Stimulated activated CD4-positive, alpha-beta T cell treated with anti-CD3 and anti-CD28 coated beads, Interleukin-4, amount 100 ng/mL, for 24 hours (primary cell): ENCODE data around the gene KHK.
"Not testable (repeated sequence)": the region's sequence is repeated elsewhere in the genome, so short reads cannot be mapped to it uniquely, and the experiment has no call there.

Source experiments
- DNase-seq: peaks from one replicate; pipeline ENCODE4 v3.0.0-alpha.2; 2020

Gene KHK

DNA sequence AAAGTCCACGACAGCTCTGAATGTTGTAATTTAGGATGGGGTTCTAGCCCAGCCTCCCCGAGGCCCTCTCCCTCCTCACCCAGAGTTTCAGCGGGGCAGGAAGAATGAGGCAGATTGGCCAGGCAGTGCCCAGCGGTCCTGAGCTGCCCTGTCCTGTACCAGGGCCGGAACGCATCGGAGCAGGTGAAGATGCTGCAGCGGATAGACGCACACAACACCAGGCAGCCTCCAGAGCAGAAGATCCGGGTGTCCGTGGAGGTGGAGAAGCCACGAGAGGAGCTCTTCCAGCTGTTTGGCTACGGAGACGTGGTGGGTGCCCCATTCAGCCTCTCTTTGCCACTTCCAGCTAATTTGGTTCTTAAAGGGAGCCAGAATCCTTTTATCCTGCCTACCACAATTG, 10.8 kb downstream of the KHK start:
- DNase-seq = no peak

DNA sequence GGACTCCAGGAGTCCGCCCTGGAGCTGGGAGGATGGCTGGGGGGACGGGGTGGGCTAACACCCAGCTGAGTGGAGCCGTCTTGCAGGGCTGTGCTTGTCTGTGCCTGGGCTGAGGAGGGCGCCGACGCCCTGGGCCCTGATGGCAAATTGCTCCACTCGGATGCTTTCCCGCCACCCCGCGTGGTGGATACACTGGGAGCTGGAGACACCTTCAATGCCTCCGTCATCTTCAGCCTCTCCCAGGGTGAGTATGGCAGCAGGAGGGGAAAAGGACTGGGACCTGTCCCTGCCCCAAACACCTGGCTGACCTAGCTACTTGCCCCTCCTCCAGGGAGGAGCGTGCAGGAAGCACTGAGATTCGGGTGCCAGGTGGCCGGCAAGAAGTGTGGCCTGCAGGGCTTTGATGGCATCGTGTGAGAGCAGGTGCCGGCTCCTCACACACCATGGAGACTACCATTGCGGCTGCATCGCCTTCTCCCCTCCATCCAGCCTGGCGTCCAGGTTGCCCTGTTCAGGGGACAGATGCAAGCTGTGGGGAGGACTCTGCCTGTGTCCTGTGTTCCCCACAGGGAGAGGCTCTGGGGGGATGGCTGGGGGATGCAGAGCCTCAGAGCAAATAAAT, 12.9 kb downstream of the KHK start:
- DNase-seq = no peak

DNA sequence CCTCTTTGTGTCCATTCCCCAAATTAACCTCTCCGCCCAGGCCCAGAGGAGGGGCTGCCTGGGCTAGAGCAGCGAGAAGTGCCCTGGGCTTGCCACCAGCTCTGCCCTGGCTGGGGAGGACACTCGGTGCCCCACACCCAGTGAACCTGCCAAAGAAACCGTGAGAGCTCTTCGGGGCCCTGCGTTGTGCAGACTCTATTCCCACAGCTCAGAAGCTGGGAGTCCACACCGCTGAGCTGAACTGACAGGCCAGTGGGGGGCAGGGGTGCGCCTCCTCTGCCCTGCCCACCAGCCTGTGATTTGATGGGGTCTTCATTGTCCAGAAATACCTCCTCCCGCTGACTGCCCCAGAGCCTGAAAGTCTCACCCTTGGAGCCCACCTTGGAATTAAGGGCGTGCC, 13.5 kb downstream of the KHK start:
- no peak for DNase-seq

DNA sequence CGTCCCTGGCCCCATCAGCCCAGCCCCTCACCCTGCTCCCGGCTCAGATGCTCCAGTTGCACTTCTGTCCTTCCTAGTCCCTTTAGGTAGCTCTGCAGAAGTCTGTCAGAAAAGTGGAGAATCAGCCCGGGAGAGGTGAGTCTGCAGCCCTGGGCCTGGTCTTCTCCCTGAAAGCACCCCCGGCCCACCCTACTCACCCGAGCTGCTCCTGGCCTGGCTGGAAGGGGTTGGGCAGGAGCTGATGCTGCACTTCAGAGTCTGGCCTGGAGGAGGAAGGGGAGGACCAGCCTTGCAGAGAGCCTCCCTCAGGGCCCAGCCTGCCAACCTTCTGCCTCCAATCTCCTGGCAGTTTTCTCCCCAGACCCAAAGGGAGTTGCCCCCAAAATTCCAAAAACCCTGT, 15.8 kb downstream of the KHK start:
- no peak for DNase-seq

DNA sequence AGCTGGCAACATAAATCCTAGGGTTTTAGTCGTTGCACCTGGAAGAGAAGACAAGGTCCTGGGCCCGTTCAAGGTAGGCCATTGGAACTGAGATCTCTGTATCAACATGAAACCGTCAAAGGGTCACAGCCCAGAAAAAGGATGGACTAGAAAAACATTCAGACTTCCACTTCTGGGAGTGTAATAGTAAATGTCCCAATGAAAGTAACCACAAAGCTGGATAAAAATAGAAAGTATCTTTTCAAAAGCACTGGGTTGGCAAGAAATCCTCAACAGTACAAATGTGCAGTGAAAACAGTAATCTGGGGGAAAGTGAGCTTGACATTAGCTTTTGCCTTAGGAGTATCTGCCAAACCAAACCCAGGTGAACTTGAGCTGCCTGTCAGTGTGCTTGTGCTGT, 19.4 kb downstream of the KHK start:
- DNase-seq = no peak

DNA sequence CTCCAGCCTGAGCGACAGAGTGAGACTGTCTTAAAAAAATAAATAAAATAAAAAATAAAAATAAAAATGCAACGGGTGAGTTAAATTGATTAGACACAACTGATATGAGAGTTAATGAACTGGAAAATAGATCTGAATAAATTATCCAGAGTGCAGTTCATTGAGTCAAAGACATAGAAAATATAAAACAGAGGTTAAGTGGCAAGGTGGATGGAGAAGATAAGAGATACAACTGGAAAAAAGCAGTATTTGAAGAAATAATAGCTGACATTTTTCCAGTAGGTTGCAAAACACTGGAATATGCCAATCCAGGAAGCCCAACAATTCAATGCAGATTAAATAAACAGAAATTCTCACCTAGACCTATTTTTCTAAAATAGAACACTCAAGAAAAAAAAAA, 21.6 kb downstream of the KHK start:
- no peak for DNase-seq

DNA sequence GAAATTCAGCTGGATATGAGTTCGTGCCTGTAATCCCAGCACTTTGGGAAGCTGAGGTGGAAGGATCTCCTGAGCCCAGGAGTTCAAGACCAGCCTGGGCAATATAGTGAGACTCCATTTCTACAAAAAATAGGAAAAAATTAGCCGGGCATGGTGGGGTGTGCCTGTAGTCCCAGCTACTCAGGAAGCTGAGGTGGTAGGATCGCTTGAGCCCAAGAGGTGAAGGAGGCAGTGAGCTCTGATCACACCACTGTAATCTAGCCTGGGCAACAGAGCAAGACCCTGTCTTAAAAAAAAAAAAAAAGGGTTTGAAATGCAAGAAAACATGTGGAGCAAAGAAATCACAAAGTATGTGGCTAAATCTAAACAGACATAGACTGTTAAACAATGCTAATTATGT, 22.5 kb downstream of the KHK start:
- DNase-seq = no peak

DNA sequence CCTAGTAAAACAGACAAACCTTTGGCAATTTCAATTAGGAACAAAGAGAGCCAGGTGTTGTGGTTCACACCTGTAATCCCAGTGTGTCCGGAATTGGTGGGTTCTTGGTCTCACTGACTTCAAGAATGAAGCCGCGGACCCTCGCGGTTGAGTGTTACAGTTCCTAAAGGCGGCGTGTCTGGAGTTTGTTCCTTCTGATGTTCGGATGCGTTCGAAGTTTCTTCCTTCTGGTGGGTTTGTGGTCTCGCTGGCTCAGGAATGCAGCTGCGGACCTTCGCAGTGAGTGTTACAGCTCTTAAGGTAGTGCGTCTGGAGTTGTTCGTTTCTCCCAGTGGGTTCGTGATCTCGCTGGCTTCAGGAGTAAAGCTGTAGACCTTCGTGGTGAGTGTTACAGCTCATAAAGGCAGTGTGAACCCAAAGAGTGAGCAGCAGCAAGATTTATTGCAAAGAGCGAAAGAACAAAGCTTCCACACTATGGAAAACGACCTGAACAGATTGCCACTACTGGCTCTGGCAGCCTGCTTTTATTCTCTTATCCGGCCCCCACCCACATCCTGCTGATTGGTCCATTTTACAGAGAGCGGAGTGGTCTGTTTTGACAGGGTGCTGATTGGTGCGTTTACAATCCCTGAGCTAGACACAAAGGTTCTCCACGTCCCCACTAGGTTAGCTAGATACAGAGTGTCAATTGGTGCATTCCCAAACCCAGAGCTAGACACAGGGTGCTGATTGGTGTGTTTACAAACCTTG, 24.2 kb downstream of the KHK start:
- DNase-seq = not testable (repeated sequence)

DNA sequence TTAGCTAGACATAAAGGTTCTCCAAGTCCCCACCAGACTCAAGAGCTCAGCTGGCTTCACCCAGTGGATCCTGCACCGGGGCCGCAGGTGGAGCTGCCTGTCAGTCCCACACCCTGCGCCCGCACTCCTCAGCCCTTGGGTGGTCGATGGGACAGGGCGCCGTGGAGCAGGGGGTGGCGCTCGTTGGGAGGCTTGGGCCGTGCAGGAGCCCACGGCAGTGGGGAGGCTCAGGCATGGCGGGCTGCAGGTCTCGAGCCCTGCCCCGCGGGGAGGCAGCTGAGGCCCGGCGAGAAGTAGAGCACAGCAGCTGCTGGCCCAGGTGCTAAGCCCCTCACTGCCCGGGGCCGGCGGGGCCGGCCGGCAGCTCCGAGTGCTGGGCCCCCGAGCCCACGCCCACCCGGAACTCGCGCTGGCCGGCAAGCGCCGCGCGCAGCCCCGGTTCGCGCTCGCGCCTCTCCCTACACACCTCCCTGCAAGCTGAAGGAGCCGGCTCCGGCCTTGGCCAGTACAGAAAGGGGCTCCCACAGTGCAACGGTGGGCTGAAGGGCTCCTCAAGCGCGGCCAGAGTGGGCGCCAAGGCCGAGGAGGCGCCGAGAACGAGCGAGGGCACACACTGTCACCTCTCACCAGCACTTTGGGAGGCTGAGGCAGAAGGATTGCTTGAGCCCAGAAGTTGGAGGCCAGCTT, 25.0 kb downstream of the KHK start:
- DNase-seq = not testable (repeated sequence)

DNA sequence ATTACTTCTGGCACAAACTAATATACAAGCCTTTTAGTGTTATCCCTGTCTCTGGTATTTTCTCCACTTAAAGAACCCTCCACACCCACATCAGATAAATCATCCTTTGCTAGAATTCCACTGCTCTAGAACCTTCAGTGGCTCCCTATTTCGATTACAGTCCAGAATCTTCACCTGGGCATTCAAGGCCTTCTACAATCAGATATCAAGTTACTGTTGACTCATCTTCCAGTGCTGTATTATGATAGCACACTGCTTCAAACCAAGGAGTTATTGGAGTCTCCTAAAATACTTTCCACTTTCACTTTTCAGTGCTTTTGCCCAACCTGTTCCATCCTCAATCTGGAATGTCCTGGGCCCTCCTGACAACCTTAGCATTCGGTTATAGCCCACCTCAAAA, 28.9 kb downstream of the KHK start:
- DNase-seq = no peak

DNA sequence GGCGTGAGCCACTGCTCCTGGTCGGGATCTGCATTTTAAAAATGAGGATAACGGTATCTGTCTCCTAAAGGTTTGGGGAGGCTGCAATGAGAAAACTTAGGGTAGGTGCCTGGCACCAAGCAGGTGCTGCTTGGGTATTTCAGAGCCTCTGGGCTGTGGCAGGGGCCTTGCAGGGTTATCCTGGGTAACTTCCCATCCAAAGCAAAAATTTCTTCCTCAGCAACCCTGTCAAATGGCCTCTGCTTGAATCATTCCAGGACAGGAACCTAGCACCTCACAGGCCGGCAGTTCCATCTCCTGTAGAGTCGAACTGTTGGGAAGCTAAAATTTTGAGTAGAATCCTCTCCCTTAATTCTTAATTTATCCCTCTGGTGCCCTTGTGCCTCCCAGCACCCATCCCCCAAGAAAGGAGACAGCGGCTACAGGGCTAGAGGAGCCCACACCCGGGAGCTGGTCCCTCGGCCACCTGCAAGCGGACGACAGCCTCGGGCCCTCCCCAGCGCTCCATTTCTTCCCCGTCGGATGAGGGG, 31.5 kb downstream of the KHK start:
- DNase-seq = no peak

DNA sequence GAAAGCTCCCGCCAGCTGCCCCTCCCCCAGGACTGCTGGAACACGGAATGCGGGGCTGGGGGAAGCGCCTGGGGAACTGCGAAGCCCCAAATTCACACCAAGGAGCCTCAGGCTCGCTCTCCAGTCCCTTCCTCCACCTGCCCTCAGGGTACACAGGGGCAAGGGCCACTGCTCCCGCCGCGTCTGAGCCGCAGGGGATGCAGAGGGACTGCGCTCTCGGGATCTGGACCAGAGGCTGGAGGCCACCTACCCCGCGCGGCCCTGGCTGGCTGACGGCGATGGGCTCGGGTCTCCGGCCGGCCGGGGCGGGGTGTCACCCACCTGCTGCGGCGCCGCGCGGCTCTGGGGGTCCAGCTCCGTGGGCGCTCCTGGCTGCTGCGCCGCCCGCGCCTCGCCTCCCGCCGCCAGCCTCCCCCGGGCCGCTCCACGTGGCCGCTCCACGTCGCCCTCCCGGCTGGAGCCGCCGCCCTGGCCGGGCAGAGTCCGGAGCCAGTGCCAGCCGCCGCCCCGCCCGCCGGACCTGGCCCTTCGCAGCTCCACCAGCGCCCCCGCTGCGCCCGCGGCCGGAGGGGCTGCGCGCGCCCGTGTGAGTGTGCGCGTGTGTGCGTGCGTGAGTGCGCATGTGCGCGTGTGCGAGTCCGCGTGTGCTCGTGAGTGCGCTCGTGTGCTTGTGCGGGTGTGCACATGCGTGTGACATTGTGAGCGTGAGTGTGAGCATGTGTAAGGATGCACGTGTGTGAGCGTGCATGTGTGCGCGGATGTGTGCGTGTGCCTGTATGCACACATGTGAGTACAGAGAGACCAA, 32.2 kb downstream of the KHK start, which contains the start of gene CGREF1:
TSS of gene CGREF1 (minus strand) at position 604 of the 805 bp plus-strand sequence. CDS start 14,762 bp downstream, outside the sequence.
- DNase-seq = no peak

DNA sequence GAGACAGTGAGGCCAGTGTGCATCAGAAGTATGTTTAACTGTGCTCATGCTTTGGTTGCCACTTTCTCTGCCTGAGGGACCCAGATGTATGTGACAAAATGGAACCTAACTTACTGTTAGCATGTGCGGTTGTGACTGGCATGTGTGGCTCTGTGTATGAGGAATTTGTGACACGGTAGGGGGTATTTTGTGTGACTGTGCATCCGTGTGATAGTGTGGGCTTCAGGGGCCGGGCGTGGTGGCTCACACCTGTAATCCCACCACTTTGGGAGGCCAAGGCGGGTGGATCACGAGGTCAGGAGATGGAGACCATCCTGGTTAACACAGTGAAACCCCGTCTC, 32.7 kb downstream of the KHK start:
- not testable (repeated sequence) for DNase-seq

DNA sequence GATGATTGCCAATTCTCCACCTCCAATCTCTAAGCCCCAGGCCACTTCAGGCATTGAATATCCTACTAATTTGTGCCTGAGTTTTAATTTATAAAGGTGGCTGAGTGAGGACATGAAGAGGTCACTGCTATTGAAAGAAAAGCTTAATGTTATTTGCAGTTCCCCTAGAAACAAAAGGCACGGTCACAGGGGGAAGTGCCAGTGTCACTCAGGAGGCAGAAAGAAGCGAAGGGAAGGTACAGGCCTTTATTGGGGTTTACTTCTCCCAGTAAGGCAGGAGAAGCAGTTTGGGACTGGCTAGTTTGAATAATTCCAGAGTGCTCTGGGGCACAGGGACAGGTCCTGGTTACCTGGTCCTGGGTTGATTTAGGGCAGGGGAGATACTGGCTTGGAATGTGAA, 35.3 kb downstream of the KHK start:
- DNase-seq = no peak

DNA sequence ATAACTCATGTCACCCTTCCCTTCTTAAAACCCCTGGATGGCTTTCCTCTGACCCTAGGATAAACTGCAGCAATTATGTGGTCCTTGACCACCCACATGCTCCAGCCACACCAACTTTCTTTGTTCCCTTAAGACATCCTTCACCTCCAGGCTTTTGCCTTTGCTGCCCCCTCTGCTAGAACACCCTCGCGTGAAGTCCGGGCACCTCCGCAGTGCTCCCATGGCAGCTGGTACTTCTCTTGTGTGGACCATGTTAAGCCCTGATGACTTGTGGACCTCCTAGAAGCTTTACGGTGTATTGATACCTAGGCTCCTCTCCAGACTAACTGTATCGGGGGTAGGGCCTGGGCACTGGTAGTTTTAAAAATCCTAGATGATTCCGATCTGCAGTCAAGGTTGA, 36.2 kb downstream of the KHK start:
- no peak for DNase-seq

DNA sequence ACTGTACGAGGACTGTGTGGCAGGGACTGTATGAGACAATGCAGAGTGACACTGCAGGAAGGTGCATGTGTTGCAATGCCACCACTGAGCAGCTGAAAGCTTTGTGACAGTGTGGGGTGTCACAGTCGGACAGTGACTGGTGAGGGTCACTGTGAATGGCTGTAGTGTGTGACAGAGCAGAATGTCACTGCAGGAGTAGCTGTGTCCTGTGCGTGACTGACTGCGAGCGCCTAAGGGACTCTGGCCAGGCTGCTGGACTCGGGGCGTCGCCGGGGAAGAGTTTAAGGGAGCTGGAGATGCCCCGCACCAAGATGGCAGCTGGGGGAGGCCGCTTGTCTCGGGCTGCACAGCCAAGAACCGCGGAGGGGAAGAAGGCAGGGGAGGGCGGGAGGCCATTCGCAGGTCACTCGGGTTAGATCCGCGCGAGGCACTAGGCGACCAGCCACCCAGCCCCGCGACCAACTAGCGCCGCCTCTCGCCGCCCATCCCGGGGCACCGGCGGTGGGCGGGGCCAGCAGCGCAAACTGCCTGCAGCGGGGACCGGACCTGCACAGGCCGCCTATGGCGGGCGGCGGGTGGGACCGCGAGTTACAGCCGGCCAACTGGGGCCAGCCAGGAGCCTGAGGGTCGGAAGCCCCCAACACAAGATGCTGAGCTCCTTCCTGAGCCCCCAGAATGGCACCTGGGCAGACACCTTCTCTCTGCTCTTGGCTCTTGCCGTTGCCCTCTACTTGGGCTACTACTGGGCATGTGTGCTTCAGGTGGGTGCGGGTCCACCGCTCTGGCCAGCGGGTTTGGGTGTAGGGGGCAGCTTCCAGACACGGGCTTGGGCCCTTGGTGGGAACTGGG, 37.0 kb downstream of the KHK start, which contains the start of gene ABHD1:
TSS of gene ABHD1 (plus strand) at position 514 of the 849 bp plus-strand sequence. CDS start at position 648, 134 bp downstream.
- DNase-seq = peak; percentile 61

DNA sequence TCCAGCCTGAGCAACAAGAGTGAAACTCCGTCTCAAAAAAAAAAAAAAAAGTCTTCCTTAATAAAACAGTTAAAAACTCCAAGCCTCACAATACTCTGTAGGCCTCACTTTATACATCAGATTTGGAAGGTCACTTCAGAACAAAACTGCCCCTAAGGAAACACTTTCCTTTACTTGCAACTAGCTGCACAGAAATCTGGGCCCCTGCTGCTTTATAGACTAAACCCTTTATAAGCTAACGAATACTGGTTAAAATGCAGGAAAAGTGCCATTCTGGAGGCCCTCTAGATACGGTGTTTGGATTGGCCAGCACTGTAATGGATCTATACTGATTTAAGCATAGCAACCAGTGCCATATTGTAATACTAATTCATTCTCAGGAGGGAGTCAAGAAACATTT, 38.5 kb downstream of the KHK start:
- no peak for DNase-seq

DNA sequence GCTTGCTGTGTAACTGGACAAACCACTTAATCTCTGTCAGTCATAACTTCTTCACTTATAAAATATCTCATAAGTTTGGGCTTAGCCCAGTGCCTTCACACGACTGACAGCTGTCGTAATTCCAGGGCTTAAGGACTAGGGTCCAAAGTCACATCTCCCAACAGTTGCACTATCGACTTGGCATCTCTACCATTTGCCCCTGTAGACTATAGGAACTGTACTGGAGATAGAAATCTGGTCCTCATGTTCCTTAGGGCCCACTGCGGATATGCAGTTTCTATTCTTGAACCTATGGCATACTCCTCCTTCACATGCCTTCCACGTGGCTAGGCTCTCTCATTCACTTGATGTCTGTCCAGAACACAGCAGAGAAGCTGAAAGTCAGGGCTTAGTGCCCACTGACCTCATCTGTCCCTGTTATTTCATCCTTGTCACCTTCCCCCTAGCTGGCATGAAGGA, 39.7 kb downstream of the KHK start:
- DNase-seq = no peak

DNA sequence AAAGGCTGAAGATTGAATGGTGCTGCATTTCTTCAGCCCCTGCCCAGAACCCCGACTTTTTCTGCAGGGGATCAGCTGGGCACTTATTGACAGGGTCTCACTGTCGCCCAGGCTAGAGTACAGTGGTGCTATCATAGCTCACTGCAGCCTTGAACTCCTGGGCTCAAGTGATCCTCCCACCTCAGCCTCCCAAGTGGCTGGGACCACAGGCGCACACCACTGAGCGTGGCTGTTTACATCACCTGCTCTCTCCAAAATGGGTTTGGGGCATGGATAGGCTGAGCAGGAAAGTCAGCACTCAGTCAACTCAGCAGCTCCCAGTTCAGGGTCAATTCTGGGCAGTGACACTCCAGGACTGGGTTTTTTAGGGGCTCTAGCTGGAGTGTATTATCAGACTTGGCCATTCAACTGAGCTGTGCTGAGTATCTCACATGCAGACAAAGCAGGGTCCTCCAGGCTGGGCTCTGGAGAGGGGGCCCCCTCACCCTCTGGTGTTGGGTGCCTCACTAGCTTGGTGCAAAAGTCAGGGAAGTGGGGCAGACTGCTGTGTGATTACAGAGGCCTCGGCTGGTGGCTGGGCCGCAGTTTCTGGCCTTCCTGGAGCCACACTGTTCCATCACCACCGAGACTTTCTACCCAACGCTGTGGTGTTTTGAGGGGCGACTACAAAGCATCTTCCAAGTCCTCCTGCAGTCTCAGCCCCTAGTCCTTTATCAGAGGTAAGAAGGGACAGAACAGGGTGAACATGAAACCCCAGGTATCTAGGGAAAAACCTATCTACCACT, 41.5 kb downstream of the KHK start:
- DNase-seq = no peak

DNA sequence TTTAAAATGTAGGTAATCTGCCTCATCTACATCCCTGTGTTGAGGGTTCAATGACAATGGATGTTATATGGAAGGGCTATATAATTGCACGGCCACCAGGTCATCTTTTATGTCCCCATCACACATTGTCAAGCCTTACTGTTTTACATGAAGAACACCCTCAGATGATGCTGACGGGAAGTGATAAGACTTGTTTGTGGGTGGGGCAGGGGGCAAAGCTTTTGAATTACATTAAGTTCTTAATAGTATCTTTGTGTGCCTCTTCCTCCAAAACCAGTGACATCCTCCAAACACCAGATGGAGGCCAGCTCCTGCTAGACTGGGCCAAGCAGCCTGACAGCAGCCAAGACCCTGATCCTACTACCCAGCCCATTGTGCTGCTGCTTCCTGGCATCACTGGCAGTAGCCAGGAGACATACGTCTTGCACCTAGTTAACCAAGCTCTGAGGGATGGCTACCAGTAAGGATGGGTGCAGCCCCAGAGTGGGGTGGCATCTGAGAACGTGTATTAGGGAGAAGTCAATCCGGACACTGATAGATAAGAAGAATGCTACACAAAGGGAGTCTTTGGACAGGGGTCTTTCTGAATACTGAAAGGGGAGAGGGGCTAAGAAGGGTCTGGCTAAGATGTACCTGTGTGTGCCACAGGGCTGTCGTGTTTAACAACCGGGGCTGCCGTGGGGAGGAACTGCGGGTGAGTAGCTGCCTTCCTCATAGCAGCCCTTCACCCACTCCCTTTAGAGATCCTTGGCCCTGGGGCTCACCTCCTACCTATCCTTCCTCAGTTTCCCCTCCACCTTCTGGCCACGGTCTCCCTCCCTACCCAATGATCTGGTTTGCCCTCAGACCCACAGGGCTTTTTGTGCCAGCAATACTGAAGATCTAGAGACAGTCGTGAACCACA, 42.3 kb downstream of the KHK start:
- no peak for DNase-seq
